Measurements from ENCODE around the gene CHMP4A.

CHMP4A gene

DNA sequence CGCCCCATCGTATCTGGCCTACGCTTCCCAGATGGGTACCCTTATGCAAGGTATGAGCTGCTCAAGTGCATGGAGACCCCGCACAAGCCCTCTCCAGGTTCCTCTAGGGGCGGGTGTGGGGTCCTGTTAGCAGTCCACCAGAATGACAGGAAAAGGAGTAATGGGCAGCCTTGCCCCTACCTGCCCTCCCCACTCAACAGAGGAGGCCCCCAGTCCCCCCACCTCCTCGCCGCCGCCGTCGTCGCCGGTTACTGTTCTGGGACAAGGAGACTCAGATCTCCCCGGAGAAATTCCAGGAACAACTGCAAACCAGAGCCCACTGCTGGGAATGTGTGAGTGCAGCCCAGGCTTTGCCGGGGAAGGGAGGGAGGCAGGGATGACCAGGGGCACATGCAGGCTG lies 35.4 kb downstream of the CHMP4A start:
- no peak for DNase-seq (ENCODE audit: low read depth)

- DNase-seq (ENCODE audit: low read depth), result no peak
These were observed 36.1 kb downstream of the CHMP4A start for GRCh38 chr14:24177041-24177825.

- no peak for DNase-seq (ENCODE audit: low read depth)
These were observed 36.7 kb downstream of the CHMP4A start for GRCh38 chr14:24176599-24176998.

DNA sequence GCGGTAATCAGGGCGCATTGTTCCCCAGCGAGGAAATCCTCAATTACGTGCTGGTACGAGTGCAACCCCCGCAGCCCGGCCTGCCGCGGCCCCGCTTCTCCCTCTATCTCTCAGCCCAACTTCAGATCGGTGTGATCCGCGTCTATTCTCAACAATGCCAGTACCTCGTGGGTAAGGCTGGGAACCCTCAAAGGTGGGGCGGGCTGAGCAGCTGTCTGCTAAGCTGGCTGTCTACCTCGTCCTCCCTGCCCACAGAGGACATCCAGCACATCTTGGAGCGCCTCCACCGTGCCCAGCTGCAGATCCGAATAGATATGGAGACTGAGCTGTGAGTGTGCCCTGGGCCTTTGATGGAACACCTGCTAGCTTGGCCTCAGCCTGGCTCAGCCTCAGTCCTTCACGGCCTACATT lies 40.4 kb downstream of the CHMP4A start:
- DNase-seq (ENCODE audit: low read depth), result no peak

DNA sequence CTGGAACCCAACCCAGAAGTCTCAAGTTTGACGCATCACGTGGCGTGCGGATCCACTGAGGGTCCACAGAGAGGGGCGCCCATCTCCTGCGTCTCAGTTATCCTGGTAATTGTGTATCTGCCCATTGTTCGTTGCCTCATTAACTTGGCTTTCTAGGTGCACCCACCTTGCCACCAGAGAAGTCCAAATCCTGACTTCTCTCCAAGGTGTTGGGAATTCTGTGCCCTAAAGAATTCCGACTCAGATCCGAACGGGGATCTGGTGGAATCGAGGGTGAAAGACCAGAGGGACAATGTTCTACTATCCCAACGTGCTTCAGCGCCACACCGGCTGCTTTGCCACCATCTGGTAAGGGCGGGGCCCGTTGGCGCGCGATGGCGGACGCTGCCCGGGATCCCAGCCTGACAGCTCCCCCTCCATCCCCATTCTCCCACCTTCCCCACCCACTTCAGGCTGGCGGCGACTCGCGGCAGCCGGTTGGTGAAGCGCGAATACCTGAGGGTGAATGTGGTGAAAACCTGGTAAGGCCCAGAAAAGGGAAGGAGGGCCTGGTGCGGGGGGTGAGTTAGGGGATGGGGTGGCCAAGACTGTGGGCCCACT lies 40.9 kb downstream of the CHMP4A start:
- DNase-seq (ENCODE audit: low read depth), result no peak

DNA sequence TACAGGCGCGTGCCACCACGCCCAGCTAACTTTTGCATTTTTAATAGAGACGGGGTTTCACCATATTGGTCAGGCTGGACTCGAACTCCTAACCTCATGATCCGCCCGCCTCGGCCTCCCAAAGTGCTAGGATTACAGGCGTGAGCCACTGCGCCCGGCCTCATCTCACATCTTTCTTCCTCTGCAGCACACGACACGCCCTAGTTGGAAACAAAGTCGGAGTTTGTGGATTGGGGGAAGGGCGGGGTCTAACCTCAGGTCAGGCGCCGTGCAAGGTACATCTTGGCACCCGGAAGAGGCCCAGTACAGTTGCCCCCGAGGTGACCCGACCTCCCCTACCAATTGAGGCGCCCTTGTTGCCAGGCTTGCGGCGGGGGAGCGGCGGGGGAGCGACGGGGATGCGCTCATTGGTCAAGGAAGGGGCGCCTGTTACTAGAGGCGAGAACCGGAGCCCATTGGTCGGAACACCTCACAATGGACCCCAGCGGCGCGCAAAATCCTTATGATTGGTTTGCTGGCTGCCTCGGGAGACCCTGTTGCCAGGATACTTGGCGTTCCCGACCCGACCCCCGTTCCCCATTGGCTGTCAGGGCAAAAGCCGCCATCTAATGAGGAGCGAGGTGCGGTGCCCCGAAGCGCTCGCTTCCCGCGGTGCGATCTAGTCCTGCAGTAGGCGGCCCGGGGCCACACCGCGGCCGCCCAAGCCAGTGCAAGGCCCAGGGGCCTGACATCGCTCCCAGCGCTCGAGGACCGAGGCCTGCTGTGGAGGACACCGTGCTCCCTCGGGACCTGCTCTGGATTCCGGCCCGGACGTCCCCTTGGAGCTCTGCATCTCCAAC lies 41.6 kb downstream of the CHMP4A start, which contains the start of gene REC8:
Gene REC8, plus strand, starts transcription at position 659 of the 839 bp plus-strand sequence. CDS start 473 bp downstream, outside the sequence.
- no peak for DNase-seq (ENCODE audit: low read depth)

GRCh38 chr14:24167469-24168114 lies 45.7 kb downstream of the CHMP4A start:
- DNase-seq (ENCODE audit: low read depth), result no peak

- no peak for DNase-seq (ENCODE audit: low read depth)
These were observed 47.5 kb downstream of the CHMP4A start for GRCh38 chr14:24165785-24166184.

DNA sequence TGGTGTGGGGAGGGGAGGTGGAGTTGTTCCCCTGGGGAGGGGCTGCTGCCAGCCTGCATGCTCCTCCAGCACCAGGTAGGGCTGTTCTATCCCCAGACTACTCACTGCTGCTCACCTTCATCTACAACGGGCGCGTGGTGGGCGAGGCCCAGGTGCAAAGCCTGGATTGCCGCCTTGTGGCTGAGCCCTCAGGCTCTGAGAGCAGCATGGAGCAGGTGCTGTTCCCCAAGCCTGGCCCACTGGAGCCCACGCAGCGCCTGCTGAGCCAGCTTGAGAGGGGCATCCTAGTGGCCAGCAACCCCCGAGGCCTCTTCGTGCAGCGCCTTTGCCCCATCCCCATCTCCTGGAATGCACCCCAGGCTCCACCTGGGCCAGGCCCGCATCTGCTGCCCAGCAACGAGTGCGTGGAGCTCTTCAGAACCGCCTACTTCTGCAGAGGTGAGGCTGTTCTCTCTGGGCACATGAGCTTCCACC lies 48.7 kb downstream of the CHMP4A start:
- DNase-seq (ENCODE audit: low read depth), result no peak

DNA sequence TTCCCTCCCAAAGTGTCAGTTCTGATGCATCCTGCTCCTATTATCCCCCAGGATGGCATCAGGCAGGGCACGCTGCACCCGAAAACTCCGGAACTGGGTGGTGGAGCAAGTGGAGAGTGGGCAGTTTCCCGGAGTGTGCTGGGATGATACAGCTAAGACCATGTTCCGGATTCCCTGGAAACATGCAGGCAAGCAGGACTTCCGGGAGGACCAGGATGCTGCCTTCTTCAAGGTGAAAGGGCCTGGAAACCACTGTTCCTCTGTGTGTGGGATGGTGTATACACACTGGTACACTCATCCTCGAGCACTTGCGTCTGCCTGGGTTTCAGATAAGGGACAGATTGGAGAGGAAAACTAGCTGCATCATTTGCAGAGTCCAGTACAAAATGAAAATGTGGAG lies 51.2 kb downstream of the CHMP4A start:
- DNase-seq (ENCODE audit: low read depth), result no peak

DNA sequence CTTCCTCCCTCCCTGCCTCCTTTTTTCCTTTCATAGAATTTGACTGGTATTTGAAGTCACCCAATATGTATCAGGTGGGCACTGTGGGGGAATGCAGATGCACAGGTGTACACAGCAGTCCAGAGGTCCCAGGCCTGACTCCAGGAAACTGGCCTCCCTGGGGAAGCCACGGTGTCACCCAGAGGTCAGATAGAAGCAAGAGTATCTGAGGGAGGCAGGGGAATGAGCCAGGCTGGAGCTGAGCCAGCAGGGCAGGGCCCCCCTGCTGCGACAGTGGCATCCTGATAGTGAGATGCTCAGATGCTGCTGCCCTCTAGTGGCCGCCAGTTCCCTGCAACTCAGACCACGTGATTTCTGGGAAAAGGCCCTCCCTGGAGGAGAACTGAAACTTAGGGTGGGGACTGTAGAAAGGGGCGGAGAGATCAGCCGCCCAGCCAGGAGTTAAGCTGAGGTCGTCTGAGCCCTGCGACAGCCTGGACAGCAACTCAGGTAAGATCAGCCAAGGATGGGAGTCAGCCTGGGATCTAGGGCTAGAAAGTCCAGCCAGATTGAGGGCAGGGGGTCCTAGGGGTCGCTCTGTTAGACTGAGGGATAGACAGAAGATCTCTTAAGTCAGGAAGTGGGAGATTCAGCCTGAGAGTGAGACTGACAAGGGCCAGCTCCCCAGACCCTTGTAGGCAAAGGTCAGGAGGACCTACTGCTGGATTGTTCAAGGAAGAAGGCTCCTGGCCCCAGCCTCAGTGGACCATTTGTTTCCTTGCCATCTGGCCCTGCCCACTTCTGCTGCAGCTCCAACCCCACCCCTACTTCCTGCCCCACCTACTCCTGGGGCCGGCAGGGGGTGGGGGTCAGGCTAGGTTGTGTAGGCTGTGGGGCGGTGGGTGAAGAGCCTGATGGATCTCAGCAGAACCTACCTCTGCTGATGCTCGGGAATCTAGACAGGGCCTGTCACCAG lies 52.2 kb downstream of the CHMP4A start, which contains the start of gene IRF9:
Gene IRF9, plus strand, starts transcription at position 416 of the 955 bp plus-strand sequence. CDS start 880 bp downstream, outside the sequence.
- peak; percentile 90 for DNase-seq (ENCODE audit: low read depth)

DNA sequence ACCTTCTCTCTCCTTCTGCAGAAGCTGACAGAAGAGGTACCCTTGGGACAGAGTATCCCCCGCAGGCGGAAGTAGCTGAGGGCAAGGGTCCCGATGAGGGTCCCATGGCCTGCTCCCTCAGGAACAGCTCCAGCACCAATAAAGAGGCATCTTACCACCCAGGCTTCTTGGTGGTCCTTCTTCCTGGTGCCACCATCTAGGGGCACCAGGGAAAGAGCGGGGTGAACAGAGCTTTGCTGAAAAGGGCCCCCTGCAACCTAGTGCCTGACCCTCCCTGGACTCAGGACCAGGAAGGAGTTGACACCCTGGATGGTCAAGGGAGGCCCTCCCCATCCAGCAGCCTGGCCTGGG lies 52.8 kb downstream of the CHMP4A start:
- DNase-seq (ENCODE audit: low read depth), result no peak

DNA sequence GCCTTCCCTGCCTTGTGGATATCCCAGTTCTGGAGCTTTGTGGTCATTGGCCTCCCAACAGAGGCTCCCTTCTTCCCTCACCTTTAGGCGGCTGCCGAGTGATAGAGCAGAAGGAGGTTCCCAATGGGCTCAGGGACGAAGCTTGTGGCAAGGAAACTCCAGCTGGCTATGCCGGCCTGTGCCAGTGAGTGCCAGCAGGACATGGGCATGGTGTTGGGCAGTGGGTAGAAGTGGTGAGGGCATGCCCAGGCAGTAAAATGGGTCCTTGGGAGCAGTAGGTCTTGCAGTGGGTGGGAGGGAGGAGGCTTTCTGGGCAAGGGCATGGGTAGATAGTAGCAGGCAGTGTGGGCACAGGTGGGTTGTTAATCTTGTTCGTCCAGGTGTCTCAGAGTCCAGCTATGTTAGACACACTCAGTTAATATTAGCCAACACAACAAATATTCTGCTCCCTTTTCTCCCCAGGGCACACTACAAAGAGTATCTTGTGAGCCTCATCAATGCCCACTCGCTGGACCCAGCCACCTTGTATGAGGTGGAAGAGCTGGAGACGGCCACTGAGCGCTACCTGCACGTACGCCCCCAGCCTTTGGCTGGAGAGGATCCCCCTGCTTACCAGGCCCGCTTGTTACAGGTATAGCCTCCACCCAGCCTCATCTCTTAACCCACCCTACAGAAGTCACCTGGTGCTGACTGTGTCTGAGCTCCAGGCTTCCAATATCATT lies 53.4 kb downstream of the CHMP4A start:
- no peak for DNase-seq (ENCODE audit: low read depth)
